Mammary epithelial cell (primary cell): ENCODE results near the gene GOLGA7B.

Experiments
- CTCF ChIP-seq, 2 donors: IDR thresholded peaks in 1 of 2; conservative IDR thresholded peaks in 1 of 2; 2 replicates each; pipeline ENCODE4 v1.5.1; 2011 to 2012; ENCODE audit warnings: inconsistent platforms in 2 of 2, low read length in 2 of 2, mild to moderate bottlenecking in 2 of 2, control low read depth in 1 of 2, low read depth in 1 of 2; ENCODE audit not compliant: insufficient read depth in 1 of 2; ENCODE audit errors: extremely low read depth in 1 of 2
- EZH2 ChIP-seq: IDR thresholded peaks from 2 replicates; pipeline ENCODE4 v1.6.1; 2012; ENCODE audit warnings: low read length, inconsistent platforms, borderline replicate concordance

- TF ChIP-seq CTCF (conservative IDR thresholded peaks at IDR 0.05 in 1 of 2, IDR thresholded peaks at IDR 0.05 in 1 of 2; ENCODE audit: extremely low read depth in 1 of 2, insufficient read depth in 1 of 2, low read depth in 1 of 2, low read length in 2 of 2) (no peak), EZH2 (no peak)
These were observed 65.9 kb downstream of the GOLGA7B start for GRCh38 chr10:97915346-97916131.
